Mesodermal cell (in vitro differentiated cells): Measurements from ENCODE around the gene CXCR3. TPM values are rescaled to one million over a fixed set of nuclear protein-coding genes. Genes with fewer than 3 reads are reported as not detected.
"Not testable (repeated sequence)": the region's sequence is repeated elsewhere in the genome, so short reads cannot be mapped to it uniquely, and the experiment has no call there.

Experiments used
- H3K27ac ChIP-seq: 2 replicates; pipeline ENCODE4 v1.7.0; 2013; ENCODE audit warnings: mild to moderate bottlenecking, low read depth, low read length, moderate library complexity; ENCODE audit not compliant: severe bottlenecking
- H3K36me3 ChIP-seq: 2 replicates; pipeline ENCODE4 v1.7.1; 2013; ENCODE audit warnings: mild to moderate bottlenecking, low read length, moderate library complexity; ENCODE audit not compliant: control insufficient read depth, insufficient read depth
- H3K4me1 ChIP-seq: one replicate; pipeline ENCODE4 v1.7.1; 2013; ENCODE audit warnings: mild to moderate bottlenecking, low read length; ENCODE audit not compliant: insufficient read depth, control insufficient read depth, poor library complexity, severe bottlenecking
- H3K4me3 ChIP-seq: 2 replicates; pipeline ENCODE4 v1.7.0; 2013; ENCODE audit warnings: low read length, control low read depth, mild to moderate bottlenecking; ENCODE audit not compliant: insufficient read depth, poor library complexity, severe bottlenecking; ENCODE audit errors: extremely low read depth
- H3K9me3 ChIP-seq: 2 replicates; pipeline ENCODE4 v1.7.1; 2013; ENCODE audit warnings: mild to moderate bottlenecking, low read length, moderate library complexity; ENCODE audit not compliant: control insufficient read depth
- WGBS, 2 experiments: methylation state at CpG; one replicate each; pipeline ENCODE4 v1.1.5; 2013; ENCODE audit warnings: missing lambda C conversion rate in 2 of 2; ENCODE audit not compliant: insufficient coverage in 2 of 2; 5-methylcytosine and 5-hydroxymethylcytosine counted together
- polyA plus RNA-seq, 2 experiments: library from polyadenylated mRNA; stranded (reverse); fragments of 50-300 nt; gene quantifications; one replicate each; pipeline ENCODE4 v1.2.3, GENCODE V29; 2013

Gene CXCR3
- polyA plus RNA-seq (2013, experiment 1 of 2): not detected
- not detected for polyA plus RNA-seq (2013, experiment 2 of 2)

GRCh38 chrX:71618303-71618721 lies at the start of gene CXCR3:
Gene CXCR3, minus strand, starts transcription at chrX:71618511. Its CDS starts 62 bp downstream, at chrX:71618449.
- Histone ChIP-seq H3K36me3 (no peaks in the 10 kb centered on the region), H3K4me1 (peaks cover 3% of the 10 kb centered on the region), H3K27ac (no peak within 1 kb of the TSS), H3K9me3 (no peaks in the 10 kb centered on the region), H3K4me3 (no peak within 1 kb of the TSS)
- 100% methylated on average over 3 of the region's 4 CpGs; no CpG with 5 or more reads in 1 of the 2 experiments for WGBS, 2 experiments

DNA sequence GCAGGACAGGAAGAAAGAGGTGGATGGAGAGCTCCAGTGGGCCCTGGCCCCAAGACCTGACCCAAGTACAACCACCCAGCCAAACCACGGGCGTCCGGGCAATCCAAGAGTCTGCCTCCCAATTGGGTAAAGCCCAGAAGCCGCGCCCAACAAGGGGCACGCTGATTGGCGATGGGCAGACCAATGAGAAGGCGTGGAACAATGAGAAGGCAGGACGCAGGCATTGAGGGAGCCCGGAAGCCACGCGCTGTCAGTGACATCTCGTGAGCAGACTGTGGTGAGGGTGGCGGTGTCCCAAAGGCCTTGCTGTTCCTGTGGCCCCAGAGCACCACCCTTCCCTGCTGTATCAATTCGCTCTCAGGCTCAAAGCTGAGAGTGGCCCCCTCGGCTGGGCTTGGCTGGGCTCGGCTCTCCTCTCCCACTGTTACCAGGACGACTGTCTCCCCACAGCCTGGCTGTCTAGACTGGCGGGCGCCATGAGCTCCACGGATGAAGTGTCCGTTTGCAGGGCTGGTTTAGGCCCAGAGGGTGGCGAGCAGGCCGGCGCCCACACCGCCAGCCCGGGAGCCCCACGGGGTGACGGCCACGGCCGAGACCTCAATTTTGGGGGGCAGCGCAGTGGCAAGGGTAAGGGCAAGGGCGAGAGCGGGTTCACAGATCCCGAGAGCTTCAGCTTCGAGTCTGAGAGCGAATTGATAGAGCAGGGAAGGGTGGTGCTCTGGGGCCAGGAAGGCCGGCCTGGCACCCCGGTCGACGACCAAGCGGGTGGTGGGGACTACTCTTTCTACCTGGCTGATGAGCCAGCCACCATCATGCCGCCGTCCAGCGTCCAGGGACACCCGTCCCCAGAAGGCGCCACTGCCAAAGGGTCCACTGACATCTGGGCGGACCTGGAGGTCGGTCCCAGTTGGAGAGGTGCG lies 49.3 kb upstream of the CXCR3 start, which contains the start of gene LOC101059915:
LOC101059915 (plus strand) TSS at position 219 of the 920 bp plus-strand sequence.
- WGBS, 2 experiments: 93 to 97% methylated on average over 27 to 30 of the region's 50 CpGs
- no peaks in the 10 kb centered on the region for H3K4me1 ChIP-seq

DNA sequence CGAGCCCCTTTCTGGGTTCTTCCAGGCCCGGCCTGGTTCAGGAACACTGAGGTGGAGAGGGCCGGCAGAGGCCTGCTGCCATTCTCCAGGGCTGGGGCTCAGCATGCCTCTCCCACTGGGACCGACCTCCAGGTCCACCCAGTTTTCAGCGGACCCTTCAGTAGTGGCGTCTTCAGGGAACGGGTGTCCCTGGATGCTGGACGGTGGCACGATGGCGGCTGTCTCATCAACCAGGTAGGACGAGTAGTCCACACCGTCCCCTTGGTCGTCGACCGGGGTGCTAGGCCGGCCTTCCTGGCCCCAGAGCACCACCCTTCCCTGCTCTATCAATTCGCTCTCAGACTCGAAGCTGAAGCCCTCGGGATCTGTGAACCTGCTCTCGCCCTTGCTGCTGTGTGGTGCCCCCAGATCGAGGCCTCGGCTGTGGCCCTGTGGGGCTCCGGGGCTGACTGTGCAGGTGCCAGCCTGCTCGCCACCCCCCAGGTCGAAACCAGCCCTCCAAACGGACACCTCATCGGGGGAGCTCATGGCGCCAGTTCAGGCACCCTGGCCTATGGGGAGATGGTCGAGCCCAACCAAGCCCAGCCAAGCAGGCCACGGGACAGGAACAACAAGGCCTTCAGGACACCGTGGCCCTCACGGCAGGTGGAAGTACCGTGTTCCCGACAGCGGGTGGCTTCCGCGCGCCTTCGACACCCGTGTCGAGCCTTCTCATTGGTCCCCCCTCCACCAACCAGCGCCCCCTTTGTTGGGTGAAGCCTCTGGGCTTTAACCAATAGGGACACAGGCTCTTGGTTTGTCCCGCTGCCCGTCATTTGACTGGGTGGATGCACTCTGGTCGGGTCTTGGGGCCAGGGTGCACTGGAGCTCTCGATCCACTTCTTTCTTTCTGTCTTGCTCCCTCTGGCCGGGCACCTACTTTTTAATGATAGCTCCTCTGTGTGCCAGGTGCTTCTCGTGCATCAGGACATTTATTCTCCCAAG lies 48.2 kb upstream of the CXCR3 start:
- 96 to 98% methylated on average over 24 to 35 of the region's 48 CpGs for WGBS, 2 experiments
- H3K4me3 ChIP-seq: no peak overlapping the region
- H3K36me3 ChIP-seq: no peaks in the 10 kb centered on the region
- H3K27ac ChIP-seq: no peak overlapping the region
- H3K9me3 ChIP-seq: no peaks in the 10 kb centered on the region
- no peaks in the 10 kb centered on the region for H3K4me1 ChIP-seq

More for the DNA sequence above, 49.3 kb upstream of the CXCR3 start, which contains the start of gene LOC101059915:
- Histone ChIP-seq H3K27ac (no peak within 1 kb of the TSS), H3K36me3 (no peaks in the 10 kb centered on the region), H3K9me3 (no peaks in the 10 kb centered on the region), H3K4me3 (no peak within 1 kb of the TSS)

- H3K4me1 ChIP-seq: no peaks in the 10 kb centered on the region
- no peak overlapping the region for H3K27ac ChIP-seq
- WGBS, 2 experiments: 93 to 95% methylated on average over 4 to 7 of the region's 10 CpGs
- H3K9me3 ChIP-seq: no peaks in the 10 kb centered on the region
- H3K36me3 ChIP-seq: no peaks in the 10 kb centered on the region
- H3K4me3 ChIP-seq: no peak overlapping the region
Measured at GRCh38 chrX:71665747-71666146, 47.4 kb upstream of the CXCR3 start.

- 93% methylated on average over 7 of the region's 16 CpGs; no CpG with 5 or more reads in 1 of the 2 experiments for WGBS, 2 experiments
- no peaks in the 10 kb centered on the region for H3K9me3 ChIP-seq
- no peak overlapping the region for H3K27ac ChIP-seq
- no peaks in the 10 kb centered on the region for H3K4me1 ChIP-seq
- H3K36me3 ChIP-seq: no peaks in the 10 kb centered on the region
- no peak overlapping the region for H3K4me3 ChIP-seq
Measured at GRCh38 chrX:71664889-71665491, 46.7 kb upstream of the CXCR3 start.

GRCh38 chrX:71664202-71664601 lies 45.9 kb upstream of the CXCR3 start:
- WGBS, 2 experiments: 11 to 19% methylated on average over 3 of the region's 8 CpGs
- not testable (repeated sequence) for H3K9me3 ChIP-seq, H3K4me3 ChIP-seq, H3K27ac ChIP-seq, H3K4me1 ChIP-seq, H3K36me3 ChIP-seq

DNA sequence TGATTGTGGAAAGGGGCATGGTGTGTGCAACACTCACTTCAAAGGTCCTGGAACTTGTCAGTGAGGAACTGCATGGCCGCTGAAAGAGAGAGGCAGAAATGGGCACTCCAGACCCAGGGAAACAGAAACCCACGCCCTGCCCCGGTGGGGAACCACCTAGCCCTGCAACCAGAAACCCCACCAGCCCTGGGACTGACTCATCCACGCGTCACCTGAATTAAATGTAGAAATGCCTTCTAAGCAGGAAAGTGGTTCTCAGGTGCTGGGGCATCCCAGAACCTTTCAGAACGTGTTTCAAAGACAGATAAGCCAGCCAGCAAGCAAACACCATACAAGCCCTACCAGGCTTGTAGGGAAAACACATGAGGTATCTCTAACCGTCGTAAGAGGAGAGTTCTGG lies 44.9 kb upstream of the CXCR3 start:
- H3K4me1 ChIP-seq: not testable (repeated sequence)

DNA sequence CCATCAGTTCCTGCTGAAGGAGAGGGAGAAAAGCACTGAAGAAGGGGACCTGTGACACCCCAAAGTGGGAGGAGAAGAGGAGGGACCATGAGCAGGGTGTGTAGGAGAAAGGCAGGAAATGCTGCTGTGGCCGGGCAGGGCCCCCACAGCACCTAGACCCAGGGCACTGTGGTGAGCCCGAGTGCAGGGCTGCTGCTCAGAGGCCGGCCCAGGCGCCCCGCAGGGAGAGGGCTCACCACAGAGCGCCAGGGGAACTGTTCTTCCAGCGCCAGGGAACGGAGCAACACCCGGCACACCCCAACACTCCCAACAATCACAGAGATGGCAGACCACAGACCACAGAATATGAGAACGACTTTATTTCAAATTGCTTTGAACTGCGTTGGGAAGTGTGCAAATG lies 44.3 kb upstream of the CXCR3 start:
- not testable (repeated sequence) for H3K36me3 ChIP-seq, H3K9me3 ChIP-seq, H3K4me3 ChIP-seq, H3K27ac ChIP-seq, H3K4me1 ChIP-seq
- WGBS, 2 experiments: 93% methylated on average over 5 of the region's 11 CpGs; no CpG with 5 or more reads in 1 of the 2 experiments

More for the DNA sequence above, 44.9 kb upstream of the CXCR3 start:
- 90 to 92% methylated on average over 3 to 4 of the region's 8 CpGs for WGBS, 2 experiments
- H3K9me3 ChIP-seq, H3K4me3 ChIP-seq, H3K36me3 ChIP-seq, H3K27ac ChIP-seq: not testable (repeated sequence)

GRCh38 chrX:71661919-71662318 lies 43.6 kb upstream of the CXCR3 start:
- Histone ChIP-seq H3K4me1 (no peaks in the 10 kb centered on the region), H3K27ac (no peak overlapping the region), H3K36me3 (no peaks in the 10 kb centered on the region), H3K9me3 (no peaks in the 10 kb centered on the region), H3K4me3 (no peak overlapping the region)
- WGBS, 2 experiments: 91 to 95% methylated on average over 6 to 10 of the region's 12 CpGs
